Glomerular endothelial cell (primary cell): Measurements from ENCODE around the gene RCOR1. TPM values are rescaled to one million over a fixed set of nuclear protein-coding genes. Genes with fewer than 3 reads are reported as not detected.
A peak's percentile ranks its signal among the peaks of the same experiment; 100 is the strongest.

Source experiments
- DNase-seq: peaks from one replicate; pipeline ENCODE4 v3.0.0-alpha.2; 2011; ENCODE audit warnings: low read depth, low spot score; ENCODE audit errors: extremely low read depth
- total RNA-seq: library from RNA; depleted of rRNA; stranded (reverse); fragments of >200 nt; gene quantifications from 2 replicates; pipeline ENCODE4 v1.2.3, GENCODE V29; 2015

RCOR1 gene
- total RNA-seq, 1 donor from 2014 or later, result 18.4 TPM

DNA sequence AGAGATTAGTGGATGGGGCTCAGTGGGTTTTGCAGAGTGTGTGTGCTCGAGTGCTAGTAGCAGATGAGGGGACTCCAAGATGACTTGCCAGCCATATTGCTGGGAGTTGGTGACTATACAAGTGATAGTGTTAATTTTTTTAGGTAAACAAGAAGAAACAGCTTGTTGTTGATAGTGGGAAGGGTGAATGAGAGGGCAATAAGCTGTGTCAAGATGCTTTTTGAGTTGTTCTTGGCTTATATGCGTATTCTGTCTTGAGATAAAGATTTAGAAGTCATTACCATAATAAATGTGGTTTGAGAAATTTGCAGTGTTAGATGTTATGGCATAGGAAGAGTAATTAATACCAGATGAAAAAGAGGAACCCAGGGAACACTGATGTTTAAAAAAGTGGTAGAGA, 75.3 kb downstream of the RCOR1 start:
- DNase-seq, result no peak

DNA sequence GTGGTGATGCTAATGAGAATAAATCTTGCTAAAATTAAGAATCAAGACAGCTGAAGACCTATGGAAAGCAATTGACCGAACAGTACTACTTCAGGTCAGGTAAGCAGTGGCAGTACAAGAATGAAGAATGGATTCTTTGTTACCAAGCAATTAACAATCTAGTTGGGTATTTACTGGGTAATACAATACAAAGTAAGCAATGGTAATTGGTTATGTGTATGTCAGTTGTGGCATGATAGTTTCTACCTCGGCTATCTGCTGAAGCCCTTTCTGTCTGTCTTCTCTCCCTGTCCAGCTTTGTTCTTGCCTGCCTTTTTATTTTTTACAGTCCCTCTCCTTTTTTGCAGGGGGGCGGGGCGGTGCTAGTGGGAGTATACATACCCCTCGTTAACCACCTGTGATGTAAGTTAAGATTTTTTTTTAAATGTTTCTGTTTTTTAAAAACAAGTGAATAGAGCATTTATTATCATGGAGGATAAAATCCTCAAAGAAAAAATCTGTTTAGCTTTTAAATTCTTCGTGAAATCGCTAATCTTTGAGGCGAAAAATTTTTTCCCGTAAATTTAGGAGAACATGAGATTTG, 75.9 kb downstream of the RCOR1 start:
- DNase-seq, result no peak

DNA sequence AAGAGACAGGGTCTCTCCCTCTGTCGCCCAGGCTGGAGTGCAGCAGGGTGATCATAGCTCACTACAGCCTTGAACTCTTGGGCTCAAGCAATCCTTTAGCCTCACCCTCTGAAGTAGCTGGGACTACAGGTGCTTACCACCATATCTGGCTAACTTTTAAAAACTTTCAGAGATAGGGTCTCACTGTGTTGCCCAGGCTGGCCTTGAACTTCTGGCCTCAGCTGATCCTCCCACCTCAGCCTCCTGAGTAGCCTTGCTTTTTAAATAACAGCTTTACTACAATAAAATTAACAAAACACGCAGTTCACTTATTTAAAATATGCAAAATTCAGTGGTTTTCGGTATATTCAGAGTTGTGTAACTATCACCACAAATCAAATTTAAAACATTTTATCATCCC, 79.0 kb downstream of the RCOR1 start:
- no peak for DNase-seq

DNA sequence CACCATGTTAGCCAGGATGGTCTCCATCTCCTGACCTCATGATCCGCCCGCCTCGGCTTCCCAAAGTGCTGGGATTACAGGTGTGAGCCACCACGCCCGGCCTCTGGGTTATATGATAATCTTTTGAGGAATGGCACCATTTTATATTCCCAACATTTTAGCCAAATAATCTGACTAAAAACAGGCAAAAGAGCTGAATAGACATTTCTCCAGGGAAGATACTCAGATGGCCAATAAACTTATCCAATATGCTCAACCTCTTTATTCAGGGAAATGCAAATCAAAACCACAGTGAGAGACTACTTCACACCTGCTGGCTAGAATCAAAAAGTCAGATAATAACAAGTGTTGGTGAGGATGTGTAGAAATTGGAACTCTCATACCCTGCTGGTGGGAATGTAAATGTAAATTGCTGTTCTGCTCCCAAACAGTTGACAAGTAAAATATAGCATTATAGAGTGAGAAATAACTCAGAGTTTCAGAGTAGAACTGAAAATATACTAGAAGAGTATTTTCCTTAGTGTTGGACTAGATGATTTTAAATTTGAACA, 80.0 kb downstream of the RCOR1 start:
- no peak for DNase-seq

DNA sequence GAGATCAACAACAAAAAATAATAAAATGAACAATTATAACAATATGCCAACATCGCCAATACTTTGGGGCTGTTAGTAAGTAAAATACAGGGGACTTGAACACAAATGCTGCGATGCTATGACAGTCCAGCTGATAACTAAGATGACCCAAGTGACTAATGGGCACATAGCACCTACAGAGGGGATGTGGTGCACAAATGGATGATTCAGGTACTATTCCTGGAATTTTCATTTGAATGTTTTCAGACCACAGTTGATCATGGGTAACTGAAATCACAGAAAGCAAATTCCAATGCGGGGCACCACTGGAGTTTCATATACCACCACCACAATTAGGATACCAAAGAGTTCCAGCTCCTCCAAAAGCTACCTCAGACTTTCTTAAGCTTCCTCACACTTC, 82.9 kb downstream of the RCOR1 start:
- no peak for DNase-seq

DNA sequence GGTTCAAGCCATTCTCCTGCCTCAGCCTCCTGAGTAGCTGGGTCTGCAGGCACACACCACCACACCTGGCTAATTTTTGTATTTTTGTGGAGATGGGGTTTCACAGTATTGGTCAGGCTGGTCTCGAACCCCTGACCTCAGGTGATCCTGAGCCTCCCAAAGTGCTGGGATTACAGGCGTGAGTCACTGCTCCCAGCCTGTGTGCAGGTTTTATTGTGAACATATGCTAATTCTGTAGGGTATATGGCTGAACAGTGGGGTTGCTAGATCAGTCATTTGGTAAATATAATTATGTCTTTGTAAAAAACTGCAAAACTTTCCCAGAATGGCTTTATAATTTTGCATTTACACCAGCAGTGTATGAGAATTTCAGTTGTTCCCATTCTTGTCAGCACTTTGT, 85.9 kb downstream of the RCOR1 start:
- no peak for DNase-seq

DNA sequence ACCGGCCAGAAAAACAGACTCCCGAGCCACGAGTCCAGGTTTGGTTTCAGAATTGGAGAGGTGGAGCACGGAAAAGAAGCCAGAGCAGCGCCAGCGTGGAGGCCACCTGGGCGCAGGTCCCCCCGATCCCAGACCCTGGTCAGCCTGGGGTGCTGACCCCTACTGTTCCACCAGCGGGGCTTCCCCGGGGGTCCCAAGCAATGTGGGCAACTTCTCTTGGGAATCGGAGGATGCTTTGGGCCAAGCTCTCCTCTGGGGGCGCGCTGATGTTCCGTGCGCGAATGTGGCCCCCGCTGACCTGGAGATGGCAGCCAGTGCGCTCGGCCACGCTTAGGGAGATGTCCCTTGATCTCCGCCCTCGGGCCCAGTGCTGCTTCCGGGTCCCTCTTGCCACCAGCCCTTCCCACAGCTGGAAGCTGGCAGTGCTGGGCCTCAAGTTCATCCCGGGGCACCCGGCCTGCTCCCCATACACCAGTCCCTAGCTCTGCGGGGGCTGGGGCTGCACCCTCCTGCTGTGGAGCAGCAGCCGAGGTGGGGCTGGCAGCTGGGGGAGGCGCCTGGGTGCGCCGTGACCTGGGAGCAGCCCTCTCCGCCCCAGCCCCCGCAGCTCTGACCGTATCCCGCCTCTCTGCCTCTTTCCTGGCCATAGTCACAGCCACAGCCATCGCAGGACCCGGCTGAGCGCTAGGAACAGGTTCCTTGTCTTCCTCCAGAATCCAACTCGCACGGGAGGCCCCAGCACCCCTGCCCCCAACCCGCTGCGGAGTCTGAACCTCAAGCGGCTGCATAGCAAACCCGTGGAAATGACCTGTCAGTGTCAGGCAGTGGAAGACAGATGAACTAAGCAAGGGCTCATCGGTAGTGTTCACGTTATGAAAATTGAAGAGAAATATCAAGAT, 91.2 kb downstream of the RCOR1 start:
- DNase-seq, result no peak

DNA sequence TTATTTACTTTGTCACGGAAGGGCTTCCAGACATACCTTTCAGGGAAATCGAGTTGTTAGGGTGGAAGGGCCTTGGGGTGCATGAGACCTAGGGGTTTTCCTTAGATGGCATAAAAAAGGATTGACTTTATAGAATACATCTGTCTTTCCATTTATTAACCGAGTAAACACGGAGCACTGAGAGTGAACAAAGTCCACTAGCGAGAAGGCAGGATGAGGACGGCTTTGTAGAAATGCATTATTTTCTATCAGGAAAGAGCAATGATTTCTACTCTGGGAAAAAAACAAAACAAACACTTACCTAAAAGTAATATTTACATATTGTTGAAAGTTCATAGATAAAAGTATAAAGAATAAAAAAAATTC, 91.8 kb downstream of the RCOR1 start:
- DNase-seq, result no peak

DNA sequence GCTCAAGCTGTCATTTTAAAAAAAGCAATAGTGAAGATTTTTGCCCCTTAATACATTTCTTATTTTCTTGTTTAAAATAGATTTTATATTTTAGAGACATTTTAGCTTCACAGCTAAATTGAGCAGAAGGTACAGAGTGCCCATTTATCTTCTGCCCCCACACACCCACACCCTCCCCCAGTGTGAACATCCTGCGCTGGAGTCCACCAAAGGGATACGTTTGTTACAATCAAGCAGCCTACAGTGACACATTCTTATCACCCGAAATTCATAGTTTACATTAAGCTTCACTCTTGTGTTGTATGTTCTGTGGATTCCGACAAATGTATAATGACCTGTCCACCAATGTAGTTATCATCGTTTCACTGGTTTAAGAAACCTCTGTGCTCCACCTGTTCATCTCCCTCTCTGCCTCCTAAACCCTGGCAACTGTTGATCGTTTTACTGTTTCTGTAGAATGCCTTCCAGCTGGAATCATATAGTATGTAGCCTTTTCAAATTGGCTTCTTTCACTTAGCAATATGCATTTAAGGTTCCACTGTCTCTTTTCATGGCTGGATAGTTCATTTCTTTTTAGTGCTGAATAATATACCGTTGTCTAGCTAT, 93.8 kb downstream of the RCOR1 start:
- no peak for DNase-seq

DNA sequence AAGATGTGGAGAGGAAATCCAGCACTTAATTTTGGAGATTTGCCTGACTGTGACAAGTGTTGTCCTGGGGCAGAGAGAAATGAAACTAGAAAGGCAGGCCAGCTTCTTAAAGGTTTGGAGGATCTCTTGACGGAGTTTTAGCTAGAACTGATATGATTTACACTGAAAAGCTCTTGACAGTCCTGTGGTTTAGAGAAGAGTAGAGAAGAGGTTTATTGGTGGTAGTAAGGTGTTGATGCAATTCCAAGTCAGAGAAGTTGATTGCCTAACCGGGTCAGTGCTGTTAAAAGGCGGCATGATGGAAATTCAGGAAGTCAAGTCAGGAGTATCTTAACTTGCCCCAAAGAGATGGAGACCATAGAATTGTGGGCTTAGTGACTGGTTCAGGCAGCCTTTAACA, 95.8 kb downstream of the RCOR1 start:
- DNase-seq, result no peak

DNA sequence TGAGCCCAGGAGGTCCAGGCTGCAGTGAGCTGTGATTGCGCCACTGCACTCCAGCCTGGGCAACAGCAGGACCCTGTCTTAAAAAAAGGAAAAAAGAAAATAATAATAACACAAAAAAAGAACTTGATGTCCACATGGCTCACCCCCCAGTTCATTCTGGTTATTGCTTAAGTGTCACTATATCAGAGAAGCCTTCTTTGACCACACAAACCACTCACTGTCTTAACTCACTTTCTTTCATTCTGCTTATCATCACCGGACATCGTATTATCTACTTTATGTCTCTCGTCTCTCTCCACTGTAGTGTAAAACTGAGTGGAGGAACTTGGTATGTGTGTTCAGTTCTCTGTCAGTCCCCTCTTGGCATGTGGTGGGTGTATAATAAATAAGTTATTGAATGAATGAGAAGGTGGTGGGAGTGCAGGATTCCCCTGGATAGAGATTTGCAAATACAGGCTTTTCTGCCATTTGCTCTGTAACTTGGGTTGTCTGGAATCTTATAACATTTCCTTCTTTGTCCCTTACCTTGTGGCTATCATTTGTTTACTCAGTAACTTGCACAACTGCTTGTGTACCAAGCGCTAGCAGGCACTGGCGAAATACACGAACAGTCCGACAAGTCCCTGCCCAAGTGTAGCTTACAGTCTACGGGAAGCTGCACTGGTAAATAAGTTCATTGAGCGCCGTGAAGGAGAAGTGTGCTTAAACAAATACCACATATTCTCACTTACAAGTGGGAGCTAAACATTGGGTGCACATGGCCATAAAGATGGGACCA, 98.2 kb downstream of the RCOR1 start:
- DNase-seq, result no peak

DNA sequence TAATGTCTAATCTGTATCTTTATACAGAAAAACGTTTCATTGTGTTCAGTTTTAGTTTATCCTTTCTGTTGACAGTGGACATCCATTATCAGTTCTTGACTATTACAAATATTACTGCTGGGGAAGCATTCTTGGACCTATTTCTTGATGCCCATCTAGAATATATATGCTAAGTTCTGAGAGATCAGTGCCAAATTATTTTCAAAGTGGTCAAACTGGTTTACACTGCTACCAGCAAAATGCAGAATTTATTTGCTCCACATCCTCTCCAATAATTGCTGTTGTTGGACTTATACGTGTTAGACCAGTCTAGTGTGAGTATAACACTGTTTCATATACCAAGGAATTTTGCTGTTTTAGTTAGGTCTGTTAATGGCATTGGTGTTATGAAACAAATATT, 99.3 kb downstream of the RCOR1 start:
- DNase-seq, result no peak

DNA sequence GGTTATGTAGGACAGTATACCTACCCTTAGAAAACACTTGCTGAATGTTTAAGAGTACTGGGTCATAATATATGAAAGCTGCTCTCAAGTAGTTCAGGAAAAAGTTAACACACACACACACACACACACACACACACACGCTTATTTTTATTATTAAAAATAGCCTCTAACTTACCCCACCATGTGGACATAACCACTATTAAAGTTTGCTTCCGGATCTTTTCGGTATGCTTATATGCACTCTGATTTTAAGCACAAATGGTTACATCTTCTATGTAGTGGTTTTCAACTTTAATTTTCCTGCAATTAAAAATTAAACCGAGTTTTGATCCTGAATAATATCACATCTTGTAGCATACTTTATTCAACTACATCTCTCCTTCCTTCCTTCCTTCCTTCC, 99.9 kb downstream of the RCOR1 start:
- DNase-seq, result no peak

DNA sequence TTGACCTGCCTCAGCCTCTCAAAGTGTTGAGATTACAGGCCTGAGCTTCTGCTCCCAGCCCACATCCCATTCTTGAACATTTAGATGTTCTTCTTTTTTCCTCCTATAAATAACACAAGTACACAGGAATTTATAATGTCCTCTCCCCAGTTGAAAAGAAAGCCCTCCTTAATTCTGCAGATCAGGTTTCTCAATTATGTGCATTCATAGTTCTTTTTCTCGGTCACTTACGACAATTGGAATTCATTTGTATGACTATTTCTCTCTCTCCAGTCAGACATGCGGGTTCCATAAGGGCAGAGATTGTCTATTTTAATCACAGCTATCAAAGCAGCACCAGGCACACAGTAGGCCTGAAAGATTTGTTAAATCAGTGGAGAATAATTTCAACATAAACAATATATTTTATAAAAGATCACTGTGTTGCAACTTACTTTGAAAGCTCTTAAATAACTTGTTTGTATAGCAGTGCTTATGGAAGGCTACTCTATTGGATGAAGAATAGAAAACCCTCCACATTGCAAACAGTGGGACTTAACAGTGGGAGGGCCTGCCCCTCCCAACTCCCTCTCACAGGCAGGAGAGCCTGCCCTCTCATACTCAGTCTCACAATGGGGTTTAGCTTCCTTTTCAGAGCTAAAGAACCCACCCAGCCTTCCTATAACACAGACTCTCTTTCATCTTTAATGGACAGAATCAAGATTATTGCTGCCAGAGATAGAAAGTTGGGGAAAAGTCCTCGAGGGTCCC, 100.7 kb downstream of the RCOR1 start:
- DNase-seq, result no peak

DNA sequence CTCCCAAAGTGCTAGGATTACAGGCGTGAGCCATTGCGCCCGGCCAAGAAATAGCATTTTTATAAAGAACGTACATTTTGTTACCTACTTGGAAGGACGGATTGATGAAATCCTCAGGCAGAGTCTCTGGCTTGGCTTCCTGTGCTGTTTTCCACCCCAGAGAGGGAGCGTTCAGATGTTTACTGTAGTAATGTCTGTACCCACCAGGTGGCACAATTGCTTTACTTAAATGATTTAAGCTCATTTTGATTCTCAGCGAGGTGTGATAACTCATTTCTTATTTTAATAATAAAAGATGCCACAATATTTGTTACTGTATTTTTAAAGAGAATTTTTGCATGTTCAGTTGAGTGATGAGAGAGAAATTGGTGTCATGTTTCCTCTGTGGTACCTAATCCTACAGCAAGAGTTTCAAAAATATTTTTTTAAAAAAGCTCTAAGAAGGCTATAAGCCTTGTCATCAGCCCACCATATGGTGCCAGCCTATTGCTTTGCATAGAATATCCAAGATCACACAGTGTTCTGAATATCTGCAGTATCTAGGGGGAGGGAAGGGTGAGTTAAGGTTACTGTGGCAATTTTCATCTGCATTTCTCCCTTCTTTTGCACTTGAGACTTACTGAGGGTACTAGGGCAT, 102.2 kb downstream of the RCOR1 start:
- DNase-seq, result peak; percentile 80

DNA sequence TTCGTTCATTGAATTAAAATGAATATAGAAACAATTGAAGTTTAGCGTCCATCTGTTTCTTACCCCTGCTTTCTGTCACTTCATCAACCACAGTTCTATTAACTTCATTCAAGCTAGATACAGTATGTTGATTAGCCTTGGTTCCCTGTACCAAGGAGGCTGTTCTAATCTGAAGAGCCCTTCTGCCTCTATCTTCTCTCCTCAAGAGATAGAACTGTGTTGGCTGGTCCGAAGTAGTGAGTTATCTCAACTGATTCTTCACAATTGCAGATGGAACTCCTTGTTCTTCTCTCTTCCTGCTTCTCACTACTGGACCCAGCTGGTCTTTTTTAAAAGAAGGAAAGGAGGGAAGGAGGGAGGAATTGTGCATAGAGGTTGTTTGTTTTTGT, 102.7 kb downstream of the RCOR1 start:
- no peak for DNase-seq

DNA sequence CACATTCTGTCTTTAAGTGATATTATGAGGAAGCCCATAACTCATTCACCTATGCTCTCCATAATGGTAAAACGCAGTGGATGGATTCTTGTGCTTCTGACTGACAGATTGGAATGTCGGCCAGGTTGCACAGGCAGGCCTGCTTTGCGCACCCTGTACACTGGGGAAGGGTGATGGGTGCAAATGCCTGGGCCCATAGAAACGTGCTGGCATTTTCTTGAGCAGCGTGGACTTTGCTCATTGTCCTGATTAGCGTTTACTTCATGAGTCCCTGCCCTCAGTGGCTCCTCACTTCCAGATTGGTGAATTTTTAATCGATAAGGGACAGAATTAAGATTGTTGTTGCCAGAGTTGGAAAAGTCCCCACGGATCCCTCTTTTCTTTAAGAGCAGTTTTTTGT, 103.9 kb downstream of the RCOR1 start:
- DNase-seq, result no peak

DNA sequence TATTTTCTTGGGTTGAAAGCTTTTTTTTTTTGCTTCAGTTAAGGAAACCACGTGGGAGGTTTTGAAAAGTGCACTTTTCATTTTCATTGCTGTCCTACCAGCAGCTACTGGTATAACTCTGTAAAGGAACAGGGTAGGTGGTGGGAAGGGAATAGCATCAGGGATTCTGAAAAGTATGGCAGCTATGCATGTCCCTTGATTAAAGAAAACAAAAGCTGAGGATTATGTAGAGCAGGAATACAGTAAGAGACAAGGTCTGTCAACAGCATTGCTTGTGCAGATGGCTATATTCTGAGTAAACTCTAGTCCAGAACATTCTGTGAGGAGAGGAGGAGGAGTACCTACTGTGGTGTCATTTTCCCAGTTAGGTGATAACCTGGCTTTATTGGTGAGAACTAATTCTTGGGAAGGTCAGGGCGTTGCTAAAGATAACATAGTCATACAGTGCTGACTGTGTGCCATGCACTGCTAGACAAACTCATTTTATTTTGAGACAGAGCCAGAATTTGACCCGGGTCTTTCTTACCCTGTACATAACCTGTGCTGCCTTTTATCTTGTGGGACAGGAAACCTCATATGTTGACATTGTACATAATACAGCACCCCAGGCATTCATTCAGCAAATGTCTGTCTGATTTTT, 104.5 kb downstream of the RCOR1 start:
- no peak for DNase-seq

DNA sequence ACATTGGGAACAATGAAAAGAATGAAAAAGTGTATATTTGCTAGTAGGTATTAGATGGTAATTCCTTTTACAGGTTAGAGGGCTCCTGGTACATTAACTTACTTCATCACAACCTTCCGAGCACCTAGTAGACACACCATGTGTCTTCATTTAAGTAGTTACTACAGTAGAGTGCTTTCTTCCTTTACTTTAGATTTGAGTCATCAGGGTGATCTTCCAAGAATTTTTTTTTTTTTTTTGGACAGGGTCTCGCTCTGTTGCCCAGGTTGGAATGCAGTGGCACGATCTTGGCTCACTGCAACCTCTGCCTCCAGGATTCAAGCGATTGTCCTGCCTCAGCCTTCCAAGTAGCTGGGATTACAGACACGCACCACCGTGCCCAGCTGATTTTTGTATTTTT, 105.1 kb downstream of the RCOR1 start:
- DNase-seq, result no peak
